Neural progenitor cell (in vitro differentiated cells): ENCODE data around the gene CLPTM1. TPM values are rescaled to one million over a fixed set of nuclear protein-coding genes. Genes with fewer than 3 reads are reported as not detected.

Experiments
- DNase-seq: peaks from one replicate; pipeline ENCODE4 v3.0.0-alpha.2; 2016; ENCODE audit warnings: low spot score
- H2AFZ ChIP-seq: fragments of 200-600 bp; sonication (generic); replicated peaks from 2 replicates; pipeline ENCODE4 v1.6.1; 2016; ENCODE audit warnings: antibody characterized with exemption
- H3F3A ChIP-seq: fragments of 200-600 bp; sonication (generic); 2 replicates; pipeline ENCODE4 v1.6.1; 2016; ENCODE audit warnings: antibody characterized with exemption, low read depth
- H3K27ac ChIP-seq: fragments of 200-600 bp; sonication (generic); 2 replicates; pipeline ENCODE4 v1.5.1; 2016; ENCODE audit warnings: mild to moderate bottlenecking
- H3K27me3 ChIP-seq: fragments of 200-600 bp; sonication (generic); 2 replicates; pipeline ENCODE4 v1.6.1; 2016; ENCODE audit warnings: mild to moderate bottlenecking, moderate library complexity
- H3K36me3 ChIP-seq: fragments of 200-600 bp; sonication (generic); 2 replicates; pipeline ENCODE4 v1.5.1; 2016
- H3K4me1 ChIP-seq: fragments of 200-600 bp; sonication (generic); 2 replicates; pipeline ENCODE4 v1.6.1; 2016; ENCODE audit warnings: mixed run types
- H3K4me2 ChIP-seq: fragments of 200-600 bp; sonication (generic); 2 replicates; pipeline ENCODE4 v1.6.1; 2016
- H3K4me3 ChIP-seq: fragments of 200-600 bp; sonication (generic); 2 replicates; pipeline ENCODE4 v1.5.1; 2016
- H3K79me2 ChIP-seq: fragments of 200-600 bp; sonication (generic); 2 replicates; pipeline ENCODE4 v1.6.1; 2016; ENCODE audit warnings: low read depth
- H3K9ac ChIP-seq: fragments of 200-600 bp; sonication (generic); 2 replicates; pipeline ENCODE4 v1.6.1; 2016
- H3K9me3 ChIP-seq: fragments of 200-600 bp; sonication (generic); 2 replicates; pipeline ENCODE4 v1.5.1; 2016; ENCODE audit warnings: low read depth
- H4K20me1 ChIP-seq: fragments of 200-600 bp; sonication (generic); 2 replicates; pipeline ENCODE4 v1.6.1; 2016; ENCODE audit warnings: low read depth
- H3K27ac Mint-ChIP-seq: 3 replicates; pipeline ENCODE4 v1.8.0; 2021; ENCODE audit warnings: mixed read lengths
- H3K27me3 Mint-ChIP-seq: 2 replicates; pipeline ENCODE4 v1.8.0; 2022; ENCODE audit warnings: low read depth, mild to moderate bottlenecking, inconsistent platforms, moderate library complexity, mixed read lengths; ENCODE audit not compliant: insufficient read depth
- H3K36me3 Mint-ChIP-seq: 3 replicates; pipeline ENCODE4 v1.8.0; 2021; ENCODE audit warnings: mixed read lengths
- H3K4me1 Mint-ChIP-seq: 3 replicates; pipeline ENCODE4 v1.8.0; 2021; ENCODE audit warnings: mixed read lengths
- H3K4me3 Mint-ChIP-seq: 3 replicates; pipeline ENCODE4 v1.8.0; 2021; ENCODE audit warnings: mild to moderate bottlenecking, moderate library complexity, mixed read lengths
- H3K9me3 Mint-ChIP-seq: 3 replicates; pipeline ENCODE4 v1.8.0; 2020; ENCODE audit warnings: mixed read lengths
- EZH2 ChIP-seq: fragments of 200-600 bp; sonication (generic); IDR thresholded peaks from 2 replicates; pipeline ENCODE4 v1.6.1; 2017; ENCODE audit warnings: antibody characterized with exemption, mild to moderate bottlenecking, moderate library complexity
- EZH2phosphoT487 ChIP-seq: fragments of 200-600 bp; sonication (generic); IDR thresholded peaks from 2 replicates; pipeline ENCODE4 v1.6.1; 2017; ENCODE audit warnings: antibody characterized with exemption
- total RNA-seq: library from RNA; depleted of rRNA; stranded (reverse); fragments of >200 nt; gene quantifications from 2 replicates; pipeline ENCODE4 v1.2.3, GENCODE V29; 2015; ENCODE audit warnings: low replicate concordance
- TF ChIP-seq, protein P1 (sequence below): fragments of 200-600 bp; sonication (generic); IDR thresholded peaks from 2 replicates; pipeline ENCODE4 v1.5.1; 2017; ENCODE audit warnings: antibody characterized with exemption, mild to moderate bottlenecking

Gene CLPTM1
- total RNA-seq, 1 donor from 2014 or later: 12.1 TPM

DNA sequence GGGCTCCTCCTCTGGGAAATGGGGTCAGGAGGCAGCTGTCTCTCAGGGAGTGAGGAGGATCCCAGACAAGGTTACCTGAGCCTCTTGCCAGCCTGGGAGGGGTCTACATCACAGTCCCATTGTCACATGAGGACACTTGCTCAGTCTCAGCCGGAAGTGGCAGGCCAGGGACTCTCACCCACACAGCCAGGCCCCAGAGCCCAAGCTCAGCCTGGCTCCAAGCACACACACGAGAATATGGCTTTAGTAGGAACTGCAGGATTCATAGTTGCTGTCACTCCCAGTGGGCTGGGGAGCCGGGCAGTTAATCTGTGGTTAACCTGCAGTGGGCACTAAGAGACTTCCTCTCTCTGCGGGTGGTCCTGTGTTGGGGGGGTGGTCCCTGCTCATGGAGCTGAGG, 30.3 kb downstream of the CLPTM1 start:
- TF ChIP-seq, protein P1, sequence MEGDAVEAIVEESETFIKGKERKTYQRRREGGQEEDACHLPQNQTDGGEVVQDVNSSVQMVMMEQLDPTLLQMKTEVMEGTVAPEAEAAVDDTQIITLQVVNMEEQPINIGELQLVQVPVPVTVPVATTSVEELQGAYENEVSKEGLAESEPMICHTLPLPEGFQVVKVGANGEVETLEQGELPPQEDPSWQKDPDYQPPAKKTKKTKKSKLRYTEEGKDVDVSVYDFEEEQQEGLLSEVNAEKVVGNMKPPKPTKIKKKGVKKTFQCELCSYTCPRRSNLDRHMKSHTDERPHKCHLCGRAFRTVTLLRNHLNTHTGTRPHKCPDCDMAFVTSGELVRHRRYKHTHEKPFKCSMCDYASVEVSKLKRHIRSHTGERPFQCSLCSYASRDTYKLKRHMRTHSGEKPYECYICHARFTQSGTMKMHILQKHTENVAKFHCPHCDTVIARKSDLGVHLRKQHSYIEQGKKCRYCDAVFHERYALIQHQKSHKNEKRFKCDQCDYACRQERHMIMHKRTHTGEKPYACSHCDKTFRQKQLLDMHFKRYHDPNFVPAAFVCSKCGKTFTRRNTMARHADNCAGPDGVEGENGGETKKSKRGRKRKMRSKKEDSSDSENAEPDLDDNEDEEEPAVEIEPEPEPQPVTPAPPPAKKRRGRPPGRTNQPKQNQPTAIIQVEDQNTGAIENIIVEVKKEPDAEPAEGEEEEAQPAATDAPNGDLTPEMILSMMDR: no peak
- TF ChIP-seq EZH2 (no peak), EZH2phosphoT487 (no peak)
- H3K9me3 ChIP-seq: no peaks in the 10 kb centered on the region
- Mint-ChIP-seq H3K4me1 (no peaks in the 10 kb centered on the region), H3K27me3 (peaks cover 2% of the 10 kb centered on the region), H3K36me3 (peaks cover 9% of the 10 kb centered on the region), H3K9me3 (no peaks in the 10 kb centered on the region), H3K4me3 (no peak overlapping the region), H3K27ac (no peak overlapping the region)
- no peak overlapping the region for H3K9ac ChIP-seq
- H2AFZ ChIP-seq: no peak overlapping the region
- H4K20me1 ChIP-seq: peaks cover 6% of the 10 kb centered on the region
- H3K27ac ChIP-seq: no peak overlapping the region
- DNase-seq: no peak
- no peak overlapping the region for H3K4me2 ChIP-seq
- no peaks in the 10 kb centered on the region for H3K4me1 ChIP-seq
- no peaks in the 10 kb centered on the region for H3K27me3 ChIP-seq
- H3K36me3 ChIP-seq: no peaks in the 10 kb centered on the region
- no peaks in the 10 kb centered on the region for H3F3A ChIP-seq
- H3K4me3 ChIP-seq: no peak overlapping the region
- no peaks in the 10 kb centered on the region for H3K79me2 ChIP-seq

DNA sequence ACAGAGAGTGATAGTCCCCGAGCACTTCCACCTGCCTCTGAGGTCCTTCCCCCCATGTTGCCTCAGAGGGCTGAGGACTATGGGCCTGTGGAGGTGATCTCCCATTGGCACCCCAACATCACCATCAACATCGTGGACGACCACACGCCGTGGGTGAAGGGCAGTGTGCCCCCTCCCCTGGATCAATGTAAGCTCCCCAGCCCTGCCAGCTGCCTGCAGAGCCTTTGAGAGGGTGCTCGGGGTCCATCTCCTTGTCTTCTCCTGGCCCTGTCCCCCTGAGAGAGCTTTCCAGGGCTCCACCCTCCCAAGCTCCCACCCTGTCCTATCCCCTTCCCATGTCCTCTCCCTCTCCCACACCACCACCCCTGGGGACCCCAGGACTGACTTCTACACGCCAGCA, 31.2 kb downstream of the CLPTM1 start:
- H3K4me2 ChIP-seq: no peak overlapping the region
- Mint-ChIP-seq H3K27me3 (peaks cover 2% of the 10 kb centered on the region), H3K4me1 (no peaks in the 10 kb centered on the region), H3K4me3 (no peak overlapping the region), H3K36me3 (peaks cover 9% of the 10 kb centered on the region), H3K9me3 (no peaks in the 10 kb centered on the region), H3K27ac (no peak overlapping the region)
- no peaks in the 10 kb centered on the region for H3K4me1 ChIP-seq
- no peaks in the 10 kb centered on the region for H3K27me3 ChIP-seq
- peaks cover 6% of the 10 kb centered on the region for H4K20me1 ChIP-seq
- H3K4me3 ChIP-seq: no peak overlapping the region
- H3K36me3 ChIP-seq: no peaks in the 10 kb centered on the region
- H3K9ac ChIP-seq: no peak overlapping the region
- TF ChIP-seq, protein P1: no peak
- TF ChIP-seq EZH2phosphoT487: no peak
- no peak for TF ChIP-seq EZH2
- H3F3A ChIP-seq: no peaks in the 10 kb centered on the region
- no peaks in the 10 kb centered on the region for H3K79me2 ChIP-seq
- H3K27ac ChIP-seq: no peak overlapping the region
- no peaks in the 10 kb centered on the region for H3K9me3 ChIP-seq
- H2AFZ ChIP-seq: no peak overlapping the region
- no peak for DNase-seq

DNA sequence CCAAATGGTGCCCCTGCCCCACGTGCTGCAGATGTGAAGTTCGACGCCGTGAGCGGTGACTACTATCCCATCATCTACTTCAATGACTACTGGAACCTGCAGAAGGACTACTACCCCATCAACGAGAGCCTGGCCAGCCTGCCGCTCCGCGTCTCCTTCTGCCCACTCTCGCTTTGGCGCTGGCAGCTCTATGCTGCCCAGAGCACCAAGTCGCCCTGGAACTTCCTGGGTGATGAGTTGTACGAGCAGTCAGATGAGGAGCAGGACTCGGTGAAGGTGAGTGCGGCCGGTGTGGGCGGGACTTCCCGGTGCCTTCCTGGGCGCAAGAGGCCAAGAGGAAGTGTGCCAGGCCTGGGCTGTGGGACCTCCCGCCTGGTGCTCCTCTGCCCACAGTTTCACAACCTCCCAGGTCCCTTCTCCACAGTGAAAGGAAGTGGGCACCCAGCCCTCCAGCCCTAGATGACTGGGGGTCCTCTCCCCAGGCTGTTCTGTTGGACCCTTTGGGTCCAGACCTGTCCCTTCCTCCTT, 32.0 kb downstream of the CLPTM1 start:
- Histone ChIP-seq H3K4me3 (no peak overlapping the region), H3K36me3 (no peaks in the 10 kb centered on the region), H3K9me3 (no peaks in the 10 kb centered on the region), H3K27me3 (no peaks in the 10 kb centered on the region), H3K9ac (no peak overlapping the region), H3F3A (no peaks in the 10 kb centered on the region), H3K79me2 (no peaks in the 10 kb centered on the region), H2AFZ (no peak overlapping the region), H4K20me1 (peaks cover 6% of the 10 kb centered on the region), H3K4me2 (no peak overlapping the region), H3K4me1 (no peaks in the 10 kb centered on the region), H3K27ac (no peak overlapping the region)
- no peak for DNase-seq
- TF ChIP-seq EZH2 (no peak), EZH2phosphoT487 (no peak)
- TF ChIP-seq, protein P1: no peak
- H3K9me3 Mint-ChIP-seq: no peaks in the 10 kb centered on the region
- H3K27ac Mint-ChIP-seq: no peak overlapping the region
- no peaks in the 10 kb centered on the region for H3K4me1 Mint-ChIP-seq
- peak overlapping the region; percentile 43 for H3K4me3 Mint-ChIP-seq
- peaks cover 2% of the 10 kb centered on the region for H3K27me3 Mint-ChIP-seq
- H3K36me3 Mint-ChIP-seq: peaks cover 13% of the 10 kb centered on the region
